ENCODE data around the gene MRFAP1.
"Not testable (repeated sequence)": the region's sequence is repeated elsewhere in the genome, so short reads cannot be mapped to it uniquely, and the experiment has no call there.

The MRFAP1 gene

DNA sequence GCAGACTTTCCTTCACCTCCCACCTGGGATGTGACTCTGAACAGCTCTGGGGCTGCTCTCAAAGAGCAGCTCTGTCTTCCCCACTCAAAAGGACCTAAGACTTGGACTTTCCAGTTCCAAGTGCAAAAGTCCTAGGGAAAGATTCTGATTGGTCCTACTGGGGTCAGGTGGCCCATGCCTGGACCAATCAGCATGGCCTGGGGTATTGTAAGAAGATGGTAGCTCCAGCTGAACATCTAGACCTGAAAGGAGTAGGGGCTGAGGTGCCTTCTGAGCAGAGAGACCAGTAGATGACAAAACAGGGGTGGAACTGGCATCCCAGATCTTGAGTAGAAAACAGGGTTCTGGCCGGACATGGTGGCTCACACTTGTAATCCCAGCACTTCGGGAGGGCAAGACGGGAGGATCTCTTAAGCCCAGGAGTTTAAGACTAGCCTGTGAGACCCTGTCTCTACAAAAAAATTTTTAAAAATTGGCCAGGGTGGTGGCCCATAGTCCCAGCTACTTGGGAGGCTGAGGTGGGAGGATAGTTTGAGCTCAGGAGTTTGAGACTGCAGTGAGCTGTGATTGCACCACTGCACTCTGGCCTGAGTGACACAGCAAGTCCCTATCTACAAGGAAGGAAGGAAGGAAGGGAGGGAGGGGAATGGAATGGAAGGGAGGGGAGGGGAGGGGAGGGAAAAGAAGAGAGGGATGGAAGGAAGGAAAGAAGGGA, 27.4 kb upstream of the MRFAP1 start:
- DNase-seq, result no peak

DNA sequence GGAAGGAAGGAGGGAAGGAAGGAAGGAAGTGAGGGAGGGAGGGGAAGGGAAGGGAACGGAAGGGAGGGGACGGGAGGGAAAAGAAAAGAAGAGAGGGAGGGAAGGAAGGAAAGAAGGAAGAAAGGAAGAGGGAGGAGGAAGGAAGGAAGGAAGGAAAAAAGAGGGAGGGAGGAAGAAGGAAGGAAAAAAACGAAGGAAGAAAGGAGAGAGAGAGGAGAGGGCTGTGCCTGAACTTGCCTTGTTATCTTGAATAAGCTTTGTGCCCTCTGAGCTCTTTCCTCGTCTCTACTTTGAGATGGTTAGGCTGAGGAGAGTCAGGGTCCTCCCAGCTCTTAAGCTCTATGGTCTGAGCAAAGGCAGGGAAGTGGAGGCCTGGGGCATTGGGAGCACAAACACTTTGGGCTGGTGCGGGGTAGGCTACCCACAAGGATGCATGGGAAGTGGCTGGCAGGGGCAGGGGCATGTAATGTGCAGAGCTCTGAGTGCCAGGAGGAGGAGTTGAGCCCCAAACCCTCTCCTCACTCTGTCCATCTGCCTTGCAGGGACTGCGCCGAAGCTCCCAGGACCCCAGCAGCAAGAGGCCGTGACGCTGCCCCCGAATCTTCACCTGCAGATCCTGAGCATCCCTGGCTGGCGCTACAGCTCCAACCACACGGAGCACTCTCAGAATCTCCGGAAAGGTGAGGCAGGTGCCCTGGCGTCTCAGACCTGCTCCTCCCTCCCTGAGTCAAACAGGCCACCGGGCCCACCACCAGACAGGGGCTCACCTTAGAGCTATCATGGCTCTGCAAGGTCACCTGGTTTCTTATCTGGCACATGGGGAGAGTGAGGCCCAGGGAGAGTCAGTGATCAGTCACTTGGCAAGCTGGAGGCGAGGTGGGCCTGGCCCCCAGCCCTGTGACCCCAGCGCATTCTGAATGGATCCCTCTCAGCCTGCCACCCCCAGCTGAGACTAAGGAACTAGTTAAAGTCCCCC, 26.5 kb upstream of the MRFAP1 start:
- DNase-seq, result no peak

DNA sequence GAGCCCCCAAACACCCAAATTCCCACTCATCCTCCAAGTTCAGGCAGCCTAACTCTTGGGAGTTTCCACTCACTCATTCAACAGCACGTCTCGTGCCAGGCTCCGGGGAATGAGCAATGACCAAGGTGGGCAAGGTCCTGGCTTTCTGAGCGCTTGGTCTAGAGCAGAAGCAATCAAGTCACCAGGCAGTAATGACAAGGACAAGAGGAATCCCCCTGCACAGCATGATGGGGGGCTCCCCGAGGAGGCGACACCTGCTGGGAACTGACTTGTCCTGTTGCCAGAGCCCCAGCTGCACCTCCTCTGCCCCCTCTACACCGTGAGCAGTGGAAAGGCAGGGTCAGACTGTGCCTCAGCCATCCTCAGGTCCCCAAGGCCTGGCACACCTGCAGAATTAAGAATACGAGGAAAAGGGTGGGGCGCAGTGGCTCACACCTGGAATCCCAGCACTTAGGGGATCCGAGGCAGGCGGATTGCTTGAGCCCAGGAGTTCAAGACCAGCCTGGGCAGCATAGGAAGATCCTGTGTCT, 25.7 kb upstream of the MRFAP1 start:
- DNase-seq, result no peak

DNA sequence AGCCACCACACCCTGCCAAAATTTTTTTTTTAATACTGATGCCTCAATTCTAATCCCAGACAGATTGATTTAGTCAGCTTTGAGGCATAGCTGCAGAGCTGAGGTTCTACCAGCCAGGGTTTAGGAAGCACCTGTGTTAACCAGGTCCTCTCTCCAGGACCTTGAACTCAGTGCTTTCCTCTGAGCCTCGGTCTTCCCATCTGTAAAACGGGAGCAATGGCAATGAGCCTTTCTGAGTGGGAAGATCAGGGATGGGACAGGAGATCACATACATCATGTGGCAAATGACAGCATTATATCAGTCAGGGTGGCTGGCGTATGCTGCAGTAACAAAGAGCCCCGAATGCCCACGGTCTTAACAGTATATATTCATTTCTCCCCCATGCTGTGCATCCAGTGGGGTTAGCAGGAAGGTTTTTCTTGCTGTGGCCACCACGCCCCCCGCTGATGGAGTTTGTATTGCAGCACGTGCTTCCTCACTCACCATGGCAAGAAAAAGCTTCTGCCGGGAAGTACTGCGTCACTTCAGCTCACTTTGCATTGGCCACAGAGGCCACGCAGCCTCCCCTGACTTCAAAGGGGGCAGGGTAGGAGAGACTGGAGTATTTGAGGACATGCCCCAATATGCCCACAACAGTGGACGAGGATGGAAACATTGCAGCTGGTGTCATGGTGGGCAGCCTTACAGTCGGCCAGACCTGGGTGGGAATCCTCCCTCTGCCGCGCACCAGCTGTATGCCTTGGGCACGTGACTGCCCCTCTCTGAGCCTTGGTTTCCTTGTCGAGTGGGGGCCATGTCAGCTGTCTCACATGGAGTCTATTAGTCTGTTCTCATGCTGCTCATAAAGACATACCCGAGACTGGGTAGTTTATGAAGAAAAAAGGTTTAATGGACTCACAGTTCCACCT, 24.1 kb upstream of the MRFAP1 start:
- no peak for DNase-seq

DNA sequence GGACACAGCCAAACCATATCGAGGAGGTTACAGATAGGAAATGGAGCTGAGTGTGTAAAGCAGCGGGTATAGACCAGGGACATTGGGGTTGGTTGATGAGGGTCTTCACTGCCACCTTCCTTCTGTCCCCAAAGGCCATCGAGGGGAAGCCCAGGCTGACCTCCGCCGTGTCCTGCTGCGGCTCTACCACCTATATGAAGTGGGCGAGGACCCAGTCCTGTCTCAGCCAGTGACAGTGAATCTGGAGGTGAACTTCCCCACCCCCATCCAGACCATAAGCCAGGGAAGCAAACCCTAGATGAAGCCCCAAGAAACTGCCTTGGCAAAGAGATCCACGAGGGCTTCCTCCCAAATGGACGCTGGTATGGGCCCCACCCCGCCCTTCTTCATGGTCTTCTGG, 23.2 kb upstream of the MRFAP1 start:
- no peak for DNase-seq

DNA sequence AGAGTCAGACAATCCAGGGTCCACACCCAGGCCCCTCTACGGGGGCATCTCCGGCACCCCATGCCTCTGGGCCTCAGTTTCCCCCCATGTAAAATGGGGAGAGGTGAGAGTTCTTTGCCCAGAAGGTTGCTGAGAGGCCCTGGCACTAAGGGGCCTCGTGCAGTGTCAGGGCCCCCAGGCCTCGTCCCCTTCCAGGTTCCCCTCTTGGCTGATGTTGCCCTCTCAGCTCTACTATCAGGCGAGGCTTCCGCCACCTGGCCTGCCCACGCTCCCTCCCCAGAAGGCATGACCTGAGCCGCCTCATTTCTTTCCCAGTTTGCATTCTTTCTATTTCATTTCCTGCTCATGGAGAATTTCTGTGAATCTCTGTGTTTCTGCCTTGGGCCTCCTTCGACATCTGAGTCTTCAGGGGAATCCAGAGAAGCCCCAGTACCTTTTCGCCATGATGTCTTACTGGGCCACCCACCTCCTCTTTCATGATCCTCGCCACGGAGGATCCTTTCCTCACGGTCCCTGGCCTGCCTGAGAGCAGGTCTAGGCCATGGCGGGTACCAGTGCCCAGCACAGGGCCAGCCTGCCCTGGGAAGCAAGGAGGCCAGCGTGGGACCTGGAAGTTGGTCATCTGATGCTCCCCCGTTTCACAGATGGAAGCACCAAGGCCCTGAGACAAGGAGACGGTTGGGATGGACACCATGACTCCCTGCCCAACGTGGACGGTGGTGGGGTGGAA, 21.9 kb upstream of the MRFAP1 start:
- DNase-seq, result no peak

DNA sequence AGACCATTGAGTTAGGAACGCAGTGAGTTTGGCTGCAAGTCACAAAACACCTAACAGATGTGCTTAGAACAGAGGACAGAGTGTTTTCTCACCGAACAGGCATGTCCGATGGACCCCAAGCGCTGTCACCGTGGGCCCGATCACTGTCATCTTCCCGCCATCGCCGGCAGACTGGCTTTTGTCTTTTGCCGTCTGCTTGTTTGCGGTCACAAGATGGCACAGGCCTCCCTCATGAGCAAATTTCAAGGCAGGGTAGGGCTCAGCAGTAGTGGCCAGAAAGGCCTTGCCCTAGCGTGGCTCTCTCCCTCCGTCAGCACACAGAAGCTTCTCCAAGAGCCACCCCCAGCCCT, 21.4 kb upstream of the MRFAP1 start:
- no peak for DNase-seq

DNA sequence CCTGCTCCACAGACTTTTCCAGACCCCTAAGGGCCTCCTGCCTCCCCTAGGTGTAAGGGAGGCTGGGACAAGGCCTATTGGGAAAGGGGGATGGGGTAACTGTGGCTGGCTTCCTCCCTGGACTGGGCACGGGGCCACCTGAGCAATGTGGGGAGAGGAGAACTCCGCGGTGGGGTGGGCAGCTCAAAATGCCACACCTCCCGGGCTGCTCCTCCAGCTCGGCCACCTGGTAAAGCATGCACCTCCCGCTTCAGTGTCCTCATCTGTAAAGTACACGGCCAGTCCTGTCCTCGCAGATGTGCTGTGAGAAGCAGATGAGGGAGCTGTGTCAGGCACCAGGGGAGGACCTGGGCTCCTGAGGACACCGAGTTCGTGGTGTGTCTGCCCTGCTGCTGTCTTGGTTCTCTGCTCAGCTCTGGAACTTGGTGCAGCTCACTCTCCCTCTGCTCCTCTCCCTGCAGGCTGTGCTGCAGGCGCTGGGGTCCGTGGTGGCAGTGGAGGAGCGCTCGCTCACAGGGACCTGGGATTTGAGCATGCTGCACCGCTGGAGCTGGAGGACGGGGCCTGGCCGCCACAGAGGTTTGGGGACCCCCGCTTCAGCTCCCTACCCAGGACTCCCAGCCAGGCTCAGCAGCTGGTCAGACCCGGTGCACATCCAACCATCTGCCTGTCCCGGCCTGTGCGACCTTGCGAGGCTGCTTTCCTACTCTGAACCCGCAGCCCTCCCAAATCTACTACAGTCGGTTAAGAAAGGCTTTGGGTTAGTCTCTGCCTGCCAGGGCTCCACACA, 20.8 kb upstream of the MRFAP1 start:
- DNase-seq, result no peak

DNA sequence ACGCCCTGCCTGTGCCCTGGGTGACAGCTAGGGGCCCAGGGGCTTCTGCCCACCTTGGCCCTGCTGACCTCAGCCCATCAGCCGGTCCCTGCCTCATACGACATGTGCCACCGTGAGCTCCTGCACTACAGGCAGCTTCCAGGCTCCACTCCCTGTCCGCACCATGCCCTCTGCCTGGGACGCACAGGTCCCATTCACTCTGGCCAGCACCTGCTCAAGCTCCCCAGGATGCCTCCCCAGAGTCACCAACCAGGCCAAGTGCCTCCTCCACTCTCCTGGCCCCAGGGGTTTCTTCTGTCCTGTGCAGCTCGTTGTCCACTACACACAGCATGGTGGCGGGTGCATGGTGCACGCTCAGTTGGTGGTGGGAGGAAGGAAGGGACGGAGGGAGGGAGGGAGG, 20.2 kb upstream of the MRFAP1 start:
- DNase-seq, result no peak

DNA sequence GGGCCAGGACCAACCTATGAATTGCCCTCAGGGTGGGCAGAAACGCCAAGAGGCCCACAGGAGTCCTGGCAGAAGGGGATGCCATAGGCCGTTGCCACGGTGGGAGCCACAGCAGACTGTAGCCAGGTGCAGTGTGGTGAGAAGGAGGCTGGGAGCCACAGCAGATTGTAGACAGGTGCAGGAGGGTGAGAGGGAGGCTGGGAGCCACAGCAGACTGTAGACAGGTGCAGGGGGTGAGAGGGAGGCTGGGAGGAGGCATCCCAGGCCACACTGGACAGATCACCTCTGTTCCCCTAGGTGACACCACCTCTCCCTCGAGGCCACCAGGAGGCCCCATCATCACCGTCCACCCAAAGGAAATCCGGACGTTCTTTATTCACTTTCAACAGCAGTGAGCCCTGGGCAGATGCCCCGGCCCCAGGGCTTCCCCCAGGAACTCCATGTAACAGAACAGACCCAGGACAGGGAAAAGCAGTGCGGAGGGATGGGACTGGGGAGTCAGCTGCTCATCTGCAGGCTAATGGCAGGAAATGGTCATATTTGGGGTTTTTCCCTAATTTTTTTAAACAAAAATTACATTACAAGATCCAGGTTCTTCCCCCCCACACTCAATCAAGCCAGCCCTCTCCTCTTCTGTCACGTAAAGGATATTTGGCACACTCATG, 19.5 kb upstream of the MRFAP1 start:
- no peak for DNase-seq

DNA sequence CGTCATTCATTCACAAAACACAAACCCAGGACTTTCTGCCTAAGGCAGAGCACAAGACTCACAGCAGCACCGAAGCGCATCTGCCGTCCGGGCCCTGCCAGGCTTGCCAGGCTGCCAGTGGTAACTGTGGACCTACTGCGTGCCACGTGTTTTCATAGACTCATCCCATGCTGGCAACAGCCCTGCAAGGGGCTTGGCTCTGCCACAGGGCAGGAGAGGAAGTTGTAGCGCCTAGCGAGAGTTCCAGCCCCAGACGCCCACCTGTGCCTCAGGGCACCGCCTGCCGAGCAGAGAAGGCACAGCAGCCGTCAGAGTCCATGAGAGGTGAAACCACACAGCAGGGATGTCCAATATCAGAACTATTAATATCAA, 18.9 kb upstream of the MRFAP1 start:
- no peak for DNase-seq

DNA sequence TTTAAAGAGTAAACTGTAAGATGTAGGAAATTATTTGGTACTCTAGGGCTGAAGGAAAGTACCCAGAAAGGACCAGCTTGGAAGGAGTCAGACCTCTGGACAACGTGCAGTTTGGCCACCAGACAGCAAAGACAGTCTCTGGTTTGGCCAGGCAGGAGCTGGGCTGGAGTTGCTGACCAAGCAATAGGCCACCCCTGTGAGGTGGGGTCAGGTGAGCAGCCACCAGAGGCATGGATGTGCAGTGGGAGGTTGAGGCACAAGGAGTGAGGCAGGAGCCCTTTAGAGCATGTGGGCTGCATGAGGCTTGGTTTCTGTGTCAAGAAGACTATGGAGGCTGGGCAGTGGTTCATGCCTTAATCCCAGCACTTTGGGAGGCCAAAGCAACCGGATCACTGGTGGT, 17.7 kb upstream of the MRFAP1 start:
- DNase-seq, result no peak

DNA sequence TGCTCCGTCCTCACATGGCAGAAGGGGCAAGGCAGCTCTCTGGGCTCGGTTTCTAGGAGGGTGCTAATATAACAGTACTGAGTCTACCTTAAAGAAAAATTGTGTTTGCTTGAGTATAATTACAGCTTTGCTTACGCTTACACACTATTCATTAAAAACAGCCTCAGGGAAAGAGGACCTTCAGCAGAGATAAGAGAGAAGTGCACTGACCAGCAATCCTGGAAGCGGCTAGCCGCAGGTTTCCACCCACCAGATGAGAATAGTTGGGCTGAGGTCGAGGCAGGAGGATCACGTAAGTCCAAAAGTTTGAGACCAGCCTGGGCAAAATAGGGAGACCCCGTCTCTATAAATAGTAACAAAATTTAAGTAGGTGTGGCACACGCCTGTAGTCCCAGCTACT, 15.2 kb upstream of the MRFAP1 start:
- DNase-seq, result no peak

DNA sequence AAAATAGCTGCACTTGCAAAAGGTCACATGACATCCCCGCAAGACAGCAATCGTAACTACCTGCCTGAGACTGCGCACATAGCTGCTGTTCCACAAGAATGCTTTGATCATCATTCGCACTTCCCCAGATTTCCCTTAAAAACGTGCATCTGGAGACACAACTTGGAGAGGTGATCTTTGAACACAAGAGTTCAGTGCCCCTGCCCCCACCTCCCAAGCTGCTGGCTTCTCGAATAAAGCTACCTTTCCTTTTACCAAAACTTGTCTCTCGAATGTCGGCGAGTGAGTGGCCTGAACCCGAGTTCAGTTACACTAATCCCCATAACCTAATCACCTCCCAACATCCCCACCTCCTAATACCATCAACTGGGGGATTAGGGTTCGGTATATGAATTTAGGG, 14.4 kb upstream of the MRFAP1 start:
- DNase-seq, result no peak

DNA sequence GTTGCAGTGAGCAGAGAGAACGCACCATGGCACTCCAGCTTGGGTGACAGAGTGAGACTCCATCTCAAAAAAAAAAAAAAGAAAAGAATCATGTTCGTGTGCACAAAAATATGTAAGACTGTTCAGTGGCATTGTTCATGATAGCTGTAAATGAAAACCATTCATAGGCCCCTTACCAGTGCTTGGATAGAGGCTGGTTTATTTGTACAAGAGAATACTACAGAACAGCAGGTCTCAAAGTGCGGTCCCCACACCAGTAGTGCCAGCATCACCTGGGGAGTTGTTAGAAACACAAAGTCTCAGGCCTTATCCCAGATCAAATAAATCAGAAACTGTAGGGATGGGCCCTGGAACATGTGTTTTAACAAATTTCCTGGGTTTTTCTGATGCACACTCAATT, 12.7 kb upstream of the MRFAP1 start:
- no peak for DNase-seq

DNA sequence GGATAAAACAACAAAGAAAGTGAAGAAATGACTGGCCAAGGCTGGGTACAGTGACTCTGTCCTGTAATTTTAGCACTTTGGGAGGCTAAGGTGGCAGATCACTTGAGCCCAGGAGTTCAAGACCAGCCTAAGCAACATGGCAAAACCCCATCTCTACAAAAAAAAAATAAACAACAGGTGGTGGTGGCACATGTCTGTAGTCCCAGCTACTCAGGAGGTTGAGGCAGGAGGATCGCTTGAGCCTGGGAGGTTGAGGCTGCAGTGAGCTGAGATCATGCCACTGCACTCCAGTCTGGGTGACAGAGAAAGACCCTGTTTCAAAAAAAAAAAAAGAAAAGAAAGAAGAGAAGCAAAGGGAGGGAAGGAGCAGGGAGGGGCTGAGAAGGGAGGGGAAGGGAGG, 12.0 kb upstream of the MRFAP1 start:
- not testable (repeated sequence) for DNase-seq

DNA sequence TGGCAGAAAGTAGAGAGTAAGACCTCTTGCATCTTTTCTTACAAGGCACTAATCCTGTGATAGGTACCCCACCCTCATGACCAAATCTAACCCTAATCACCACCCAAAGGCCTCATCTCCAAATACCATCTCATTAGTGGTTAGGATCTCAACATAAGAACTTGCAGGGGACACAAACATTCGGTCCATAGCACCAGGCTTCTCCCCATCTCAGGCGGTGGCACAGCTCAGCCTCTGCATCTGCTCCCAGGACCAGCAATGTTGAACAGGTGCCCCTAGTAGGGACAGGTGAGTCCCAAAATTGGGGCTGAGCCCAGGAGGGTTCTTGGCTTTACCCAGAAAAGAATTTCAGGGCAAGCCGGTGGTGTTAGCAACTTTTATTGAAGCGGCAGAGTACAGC, 8.4 kb upstream of the MRFAP1 start:
- no peak for DNase-seq

DNA sequence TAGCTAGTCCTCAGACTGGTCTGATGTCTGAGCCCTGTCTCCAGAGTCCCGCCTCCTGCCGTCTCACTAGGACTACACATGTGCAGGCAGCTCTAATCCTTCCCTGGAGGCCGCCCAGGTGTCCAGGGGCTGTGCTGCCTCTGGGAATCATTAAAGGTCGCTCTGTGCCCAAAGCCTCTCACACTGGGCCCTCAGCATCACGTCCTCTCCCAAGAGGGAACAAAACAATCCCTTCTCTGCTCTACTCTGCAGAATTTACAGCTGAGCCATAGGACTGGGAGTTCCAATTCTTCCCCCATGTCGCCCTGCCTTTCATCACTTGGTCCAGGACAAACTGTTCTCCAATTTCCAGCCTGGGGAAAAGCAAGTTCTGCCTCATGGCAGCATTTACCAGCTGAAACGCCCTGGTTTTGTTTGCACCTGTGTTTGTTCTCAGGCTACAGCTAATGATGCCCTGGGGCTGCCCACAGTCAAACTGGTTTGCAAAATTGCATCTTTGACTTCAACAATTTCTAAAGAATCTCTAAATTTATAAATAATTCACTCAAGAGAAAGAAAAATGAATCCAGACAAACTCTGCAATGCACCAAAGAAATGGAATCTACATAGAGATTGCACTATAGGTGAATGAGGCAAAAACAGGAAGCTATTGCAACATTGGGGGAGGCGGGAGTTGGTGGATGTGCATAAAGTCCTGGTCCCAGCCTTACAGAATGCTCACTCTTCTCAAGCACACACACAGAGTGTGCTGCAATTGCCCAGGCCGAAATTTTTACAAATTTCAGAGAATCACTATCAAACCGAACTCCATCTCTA, 7.2 kb upstream of the MRFAP1 start:
- DNase-seq, result peak in 1 of 2 donors; percentile 29

DNA sequence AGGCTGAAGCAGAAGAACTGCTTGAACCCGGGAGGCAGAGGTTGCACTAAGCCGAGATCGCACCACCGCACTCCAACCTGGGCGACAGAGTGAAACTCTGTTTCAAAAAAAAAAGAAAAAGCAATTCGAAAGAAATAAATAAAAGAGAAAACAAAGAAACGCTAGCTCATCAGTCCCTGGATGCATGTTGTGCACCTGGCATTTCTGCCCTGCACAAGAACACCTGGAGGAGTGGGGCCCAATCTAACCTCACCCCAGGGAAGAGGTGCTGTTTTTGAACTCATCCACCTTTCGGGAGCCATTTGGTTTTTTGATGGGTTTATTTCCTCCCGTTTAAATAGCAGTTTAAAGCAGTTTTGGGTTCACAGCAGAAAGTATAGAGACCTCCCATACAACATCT, 5.7 kb upstream of the MRFAP1 start:
- no peak for DNase-seq

DNA sequence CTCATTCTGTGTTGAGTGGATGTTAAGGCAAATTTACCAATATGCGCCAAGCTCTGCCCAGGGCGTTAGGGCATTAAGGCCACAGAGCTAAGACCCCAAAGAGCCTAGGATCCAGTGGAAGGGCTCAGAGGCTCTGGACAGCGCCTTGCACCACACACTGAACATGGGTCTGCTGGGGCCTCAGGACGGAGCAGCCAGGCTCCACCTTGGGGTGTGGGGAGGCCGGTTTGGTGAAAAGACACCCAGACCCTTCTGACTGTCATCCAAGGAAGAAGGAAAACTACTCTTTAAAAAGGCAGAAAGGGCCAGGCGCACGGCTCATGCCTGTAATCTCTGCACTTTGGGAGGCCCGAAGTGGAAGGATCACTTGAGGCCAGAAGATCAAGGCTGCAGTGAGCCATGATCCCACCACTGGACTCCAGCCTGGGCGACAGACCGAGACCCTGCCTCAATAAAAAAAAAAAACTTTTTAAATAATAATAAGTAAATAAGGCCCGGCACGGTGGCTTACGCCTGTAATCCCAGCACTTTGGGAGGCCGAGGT, 1.3 kb upstream of the MRFAP1 start:
- no peak for DNase-seq

All from bone marrow (tissue), 2 donors.